ENCODE results near the gene DNASE1L2.

The DNASE1L2 gene

DNA sequence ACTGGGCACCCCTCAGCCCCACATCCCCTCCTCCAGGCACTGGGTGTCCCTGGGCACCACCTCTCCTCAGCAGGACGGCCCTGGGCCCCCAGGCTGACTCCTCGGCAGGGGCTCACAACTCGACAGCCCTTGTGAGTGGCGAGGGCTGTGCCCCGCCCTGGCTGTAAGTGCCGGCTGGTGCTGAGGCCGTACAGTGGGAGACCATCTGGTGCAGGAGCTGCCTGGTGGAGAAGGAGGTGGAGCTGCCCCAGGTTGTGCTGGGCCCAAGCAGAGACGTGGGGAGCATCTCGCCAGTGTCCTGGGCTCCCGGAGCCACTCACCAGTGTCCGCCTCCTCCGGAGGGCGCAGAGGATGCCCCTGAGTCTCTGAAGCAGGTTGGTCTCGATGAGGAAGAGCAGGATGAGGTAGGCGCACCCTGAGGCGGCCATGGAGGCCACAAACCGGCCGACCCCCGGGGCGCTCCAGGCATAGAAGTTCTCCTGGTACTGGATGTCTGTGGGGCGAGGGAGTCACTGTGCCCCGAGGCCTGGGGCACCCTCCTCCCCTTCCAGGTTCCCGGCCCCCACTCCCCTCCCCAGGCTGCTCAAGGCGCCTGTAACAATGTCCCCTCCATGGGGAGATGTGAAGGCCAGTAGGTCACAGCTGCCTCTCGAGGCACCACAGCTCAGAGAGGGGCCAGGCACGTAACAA, 46.8 kb downstream of the DNASE1L2 start:
- no peak overlapping the region for H3K27ac ChIP-seq
- DNase-seq (ENCODE audit: low read depth, low spot score): no peak

DNA sequence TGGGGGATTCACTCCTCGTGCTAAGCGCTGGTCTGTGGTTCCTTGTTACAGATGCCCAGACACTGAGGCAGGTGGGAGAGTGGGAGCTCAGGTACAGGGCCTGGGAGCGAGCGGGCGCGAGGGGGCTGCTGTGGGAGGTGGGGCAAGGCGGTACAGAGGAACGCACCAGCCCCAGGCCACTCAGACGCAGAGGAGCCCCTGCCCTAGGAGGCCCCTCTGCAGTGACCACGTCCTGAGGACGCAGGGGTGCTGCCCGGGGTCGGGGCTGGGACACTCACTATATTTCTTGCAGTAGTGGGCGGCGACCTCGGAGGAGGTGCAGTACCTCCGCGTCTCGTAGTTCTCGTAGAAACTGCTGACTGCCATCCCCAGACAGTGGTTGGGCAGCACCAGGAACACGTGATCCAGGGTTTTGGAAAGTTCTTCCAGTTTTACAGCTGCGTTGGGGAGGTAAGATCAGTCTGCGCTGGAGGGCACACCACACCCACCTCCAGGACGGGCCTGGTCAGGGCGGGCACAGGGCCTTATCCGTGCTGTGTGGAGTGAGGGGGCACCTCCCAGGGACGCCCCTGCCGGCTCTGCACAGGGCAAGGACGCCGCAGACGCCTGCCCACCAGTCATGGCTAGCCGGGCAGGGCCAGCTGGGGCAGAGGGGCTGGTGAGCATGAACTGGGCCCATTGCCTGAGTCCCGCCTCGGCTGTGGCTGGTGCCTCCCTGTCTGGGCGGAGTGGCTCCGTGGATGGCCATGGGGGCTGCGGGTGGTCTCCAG, 47.9 kb downstream of the DNASE1L2 start:
- DNase-seq (ENCODE audit: low read depth, low spot score): no peak
- no peak overlapping the region for H3K27ac ChIP-seq

DNA sequence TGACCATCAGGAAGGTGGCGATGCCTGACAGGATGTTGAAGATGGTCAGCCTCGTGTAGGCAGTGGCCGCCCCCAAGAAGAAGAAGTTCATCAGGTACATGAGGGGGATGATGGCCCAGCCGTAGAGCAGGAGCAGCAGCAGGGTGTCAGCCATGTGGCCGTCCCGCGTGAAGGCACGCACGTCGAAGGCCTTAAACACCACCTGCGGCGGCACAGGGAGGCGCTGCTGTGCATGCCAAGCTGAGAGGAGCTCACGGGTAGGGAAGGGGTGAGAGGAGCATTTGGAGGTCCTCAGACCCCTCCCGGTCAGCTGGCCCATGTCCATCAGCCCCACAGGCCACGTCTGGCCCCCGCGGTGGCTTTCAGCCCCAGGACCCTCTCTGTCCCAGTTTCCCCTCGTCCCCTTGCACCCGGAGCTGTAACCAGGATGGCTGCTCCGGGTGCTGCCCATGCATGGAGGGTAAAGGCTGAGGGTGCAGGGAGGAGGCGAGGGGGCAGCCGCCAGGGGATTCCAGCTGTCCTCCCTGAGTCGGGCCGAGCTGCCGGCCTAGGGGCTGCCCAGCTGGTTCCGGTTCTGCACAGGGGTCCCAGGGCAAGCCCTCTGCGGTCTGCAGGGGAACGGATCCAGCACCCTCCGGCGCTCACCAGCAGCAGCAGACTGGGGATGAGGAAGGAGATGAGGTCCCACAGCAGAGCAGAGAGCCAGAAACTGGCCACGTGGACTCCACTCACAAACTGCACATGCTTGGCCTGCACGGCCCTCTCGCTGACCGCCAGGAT, 48.7 kb downstream of the DNASE1L2 start:
- no peak for DNase-seq (ENCODE audit: low read depth, low spot score)
- H3K27ac ChIP-seq: no peak overlapping the region

DNA sequence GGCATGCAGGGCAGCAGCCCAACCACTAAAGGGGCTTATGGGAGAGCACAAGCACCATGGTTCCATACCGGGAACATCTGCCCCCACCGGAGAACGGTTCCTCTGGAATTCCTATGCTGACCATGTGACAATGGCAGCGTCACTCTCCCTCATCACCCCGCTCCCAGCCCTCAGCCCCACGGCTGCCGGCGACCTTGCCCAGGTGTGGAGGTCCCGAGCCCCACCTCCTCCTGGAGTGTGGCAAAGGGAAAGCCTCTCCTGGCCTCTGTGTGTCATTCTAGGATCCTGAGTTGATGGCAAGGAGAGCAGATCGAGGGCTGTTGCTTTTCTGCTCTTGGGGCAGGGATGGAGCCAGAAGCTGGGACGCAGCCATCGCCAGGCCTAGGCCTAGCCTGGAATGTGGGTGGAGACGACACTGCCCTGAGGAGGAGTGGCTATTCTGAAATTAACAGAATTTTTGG, 49.5 kb downstream of the DNASE1L2 start:
- no peak overlapping the region for H3K27ac ChIP-seq
- DNase-seq (ENCODE audit: low read depth, low spot score): no peak

DNA sequence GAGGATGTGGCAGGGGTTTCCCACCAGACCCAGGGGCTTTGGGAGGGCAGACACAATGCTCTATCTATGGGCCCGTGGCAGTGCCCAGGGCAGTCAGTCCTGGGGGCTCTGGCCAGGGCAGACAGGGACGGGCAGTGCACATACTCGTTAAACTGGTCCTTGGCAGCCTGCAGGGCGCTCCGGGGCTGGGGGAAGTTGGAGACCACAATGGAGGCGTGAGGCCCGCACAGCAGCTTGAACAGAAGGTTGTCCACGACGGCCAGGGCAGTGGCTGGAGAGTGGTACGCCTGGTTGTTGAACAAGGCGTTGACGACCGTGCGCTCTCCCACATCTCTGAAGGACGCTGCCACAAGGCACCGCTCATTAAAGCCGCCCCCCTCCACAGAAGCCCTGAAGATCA, 50.3 kb downstream of the DNASE1L2 start:
- no peak overlapping the region for H3K27ac ChIP-seq
- DNase-seq (ENCODE audit: low read depth, low spot score): no peak

DNA sequence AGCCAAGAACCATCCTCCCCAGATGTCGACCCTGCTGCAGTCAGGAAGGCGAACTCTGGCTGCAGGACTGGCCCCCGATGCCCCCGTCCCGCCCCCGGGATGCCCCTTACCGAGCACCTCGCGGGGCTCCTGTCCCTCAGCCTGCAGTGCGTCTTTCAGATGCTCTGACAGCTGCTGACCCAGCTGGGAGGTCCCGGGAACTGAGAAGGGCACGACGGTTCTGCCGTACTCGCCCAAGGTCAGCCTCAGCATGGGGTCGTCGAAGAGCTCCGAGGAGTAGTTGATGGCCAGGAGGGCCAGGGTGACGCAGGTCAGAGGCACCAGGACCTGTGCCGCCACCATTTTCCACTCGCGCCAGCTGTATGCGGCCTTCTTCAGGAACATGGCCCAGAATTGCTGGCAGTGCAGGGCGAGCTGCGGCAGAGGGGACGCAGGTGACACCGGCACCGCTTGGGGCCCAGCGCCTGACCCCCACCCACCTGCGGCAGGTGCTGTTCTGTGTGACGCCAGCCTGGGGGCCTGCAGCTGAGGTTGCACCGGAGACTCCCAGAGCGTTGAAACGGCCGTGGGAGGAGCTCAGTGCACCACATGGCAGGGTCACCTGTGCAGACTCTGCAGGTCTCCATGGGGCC, 51.8 kb downstream of the DNASE1L2 start:
- no peak overlapping the region for H3K27ac ChIP-seq
- no peak for DNase-seq (ENCODE audit: low read depth, low spot score)

Measured in epithelial cell of prostate (primary cell).